Lower leg skin (tissue), 3 donors: ENCODE results near the gene PSAPL1.

Source experiments
- CTCF ChIP-seq, 3 donors: fragments of 450-650 bp; IDR thresholded peaks; one replicate each; pipeline ENCODE4 v1.5.1; 2016; ENCODE audit warnings: antibody characterized with exemption in 3 of 3, mild to moderate bottlenecking in 3 of 3, moderate library complexity in 2 of 3
- POLR2A ChIP-seq, 2 donors: fragments of 450-650 bp; IDR thresholded peaks; one replicate each; pipeline ENCODE4 v1.6.1; 2016 to 2017; ENCODE audit warnings: antibody characterized with exemption in 2 of 2, mild to moderate bottlenecking in 1 of 2, moderate library complexity in 1 of 2

- no peak for TF ChIP-seq CTCF (IDR thresholded peaks at IDR 0.05)
- no peak for TF ChIP-seq POLR2A (IDR thresholded peaks at IDR 0.05)
Measured at GRCh38 chr4:7481227-7481626, 46.5 kb upstream of the PSAPL1 start.
